NCI-H526 (cell line): ENCODE measurements around the gene CACNA1I.

Experiments used
- DNase-seq, 2 experiments: peaks; one replicate each; lab custom pipeline; 2025; lab: John Stamatoyannopoulos, UW

The CACNA1I gene

DNA sequence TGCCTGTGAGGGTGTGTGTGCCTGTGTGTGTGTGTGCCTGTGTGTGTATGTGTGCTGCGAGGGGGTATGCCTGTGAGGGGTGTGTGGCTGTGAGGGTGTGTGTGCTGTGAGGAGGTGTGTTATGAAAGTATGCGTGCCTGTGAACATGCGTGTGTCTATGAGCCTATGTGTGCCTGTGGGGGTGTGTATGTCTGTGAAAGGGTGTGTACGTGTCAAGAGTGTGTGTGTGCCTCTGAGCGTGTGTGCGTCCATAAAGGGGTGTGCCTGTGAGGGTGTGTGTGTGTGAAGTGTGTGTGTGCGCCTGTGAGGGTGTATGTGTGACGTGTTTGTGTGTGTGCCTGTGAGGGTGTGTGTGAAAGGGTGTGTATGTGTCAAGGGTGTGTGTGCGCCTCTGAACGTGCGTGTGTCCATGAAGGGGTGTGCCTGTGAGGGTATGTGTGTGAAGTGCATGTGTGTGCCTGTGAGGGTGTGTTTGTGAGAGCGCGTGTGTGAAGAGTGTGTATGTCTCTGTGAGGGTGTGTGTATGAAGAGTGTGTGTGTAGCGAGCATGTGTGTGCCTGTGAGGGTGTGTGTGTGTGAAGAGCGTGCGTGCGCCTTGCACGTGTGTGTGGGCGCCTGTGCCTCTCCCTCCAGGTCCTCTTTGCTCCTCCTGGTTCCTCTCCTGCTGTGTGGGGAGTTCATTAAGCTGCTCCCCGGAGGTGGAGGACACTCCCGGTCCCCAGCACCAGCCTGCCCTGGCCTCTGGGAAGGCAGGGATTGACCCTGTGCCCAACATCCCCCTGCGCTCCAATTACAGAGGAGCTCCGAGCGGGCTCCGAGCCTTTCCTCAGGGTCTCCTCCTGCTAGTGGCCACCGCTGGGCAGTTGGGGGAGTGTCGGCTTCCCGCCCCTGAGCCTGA, 53.3 kb downstream of the CACNA1I start:
- peak in 1 of 2 experiments; percentile 39 for DNase-seq

DNA sequence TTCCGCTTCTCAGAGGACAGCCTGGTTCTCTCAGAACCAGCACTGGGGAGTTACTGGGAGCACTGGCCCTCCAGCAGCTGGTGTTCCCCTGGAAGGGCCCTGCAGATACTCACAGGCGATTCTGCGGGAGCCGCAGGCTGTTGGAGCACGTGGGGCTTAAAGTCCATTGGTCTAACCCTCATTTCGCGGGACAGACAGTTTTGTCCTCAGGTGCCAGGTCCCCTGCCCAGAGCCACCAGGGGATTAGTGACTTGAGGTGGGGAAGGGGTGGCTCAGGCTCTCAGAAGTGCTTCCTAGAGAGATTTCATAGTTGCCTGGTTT, 53.9 kb downstream of the CACNA1I start:
- DNase-seq = peak in 1 of 2 experiments; percentile 43

DNA sequence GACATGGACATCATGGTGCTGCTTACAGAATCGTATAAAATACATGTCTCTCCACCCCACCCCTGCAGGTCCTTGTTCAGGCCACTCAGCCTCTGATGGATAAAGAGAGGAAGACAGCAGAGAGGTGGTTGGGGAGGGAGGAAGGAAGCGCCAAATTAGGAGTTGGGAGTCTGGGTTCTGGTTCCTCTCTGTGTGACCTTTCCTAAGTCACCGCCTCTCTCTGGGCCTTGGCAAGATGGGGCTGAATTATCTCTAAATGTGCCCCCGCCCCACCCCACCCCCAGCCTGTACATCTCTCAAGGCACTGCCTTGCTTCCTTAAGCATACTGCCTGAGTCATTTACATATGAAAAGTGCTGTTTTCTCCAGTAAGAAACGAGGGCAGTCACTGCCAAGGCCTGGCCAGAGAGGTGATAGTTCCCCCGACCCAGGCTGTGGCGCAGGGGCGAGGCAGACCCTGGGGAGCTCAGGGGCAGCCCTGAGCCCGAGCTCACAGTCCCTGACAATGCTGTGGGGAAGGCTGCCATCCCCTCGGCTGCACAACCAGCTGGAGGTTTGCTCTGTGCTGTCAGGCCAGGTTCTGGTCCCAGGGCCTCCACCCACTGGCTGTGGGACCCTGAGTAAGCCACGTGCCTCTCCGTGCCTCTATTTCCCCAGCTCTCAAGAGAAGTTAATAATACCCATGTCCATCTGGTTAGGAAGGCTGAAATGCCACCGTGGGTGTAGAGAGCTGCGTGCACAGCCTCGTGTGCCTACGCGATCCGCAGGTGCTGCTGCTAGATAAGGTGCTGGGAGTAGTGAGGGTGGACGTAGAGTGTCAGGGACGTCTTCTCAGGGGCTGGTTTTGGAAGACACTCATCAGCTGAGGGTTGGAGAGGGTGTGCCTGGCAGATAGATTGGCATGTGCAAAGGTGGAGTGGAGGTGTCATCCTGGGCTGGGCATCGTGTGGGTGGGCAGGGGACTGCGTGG, 55.3 kb downstream of the CACNA1I start:
- no peak for DNase-seq

DNA sequence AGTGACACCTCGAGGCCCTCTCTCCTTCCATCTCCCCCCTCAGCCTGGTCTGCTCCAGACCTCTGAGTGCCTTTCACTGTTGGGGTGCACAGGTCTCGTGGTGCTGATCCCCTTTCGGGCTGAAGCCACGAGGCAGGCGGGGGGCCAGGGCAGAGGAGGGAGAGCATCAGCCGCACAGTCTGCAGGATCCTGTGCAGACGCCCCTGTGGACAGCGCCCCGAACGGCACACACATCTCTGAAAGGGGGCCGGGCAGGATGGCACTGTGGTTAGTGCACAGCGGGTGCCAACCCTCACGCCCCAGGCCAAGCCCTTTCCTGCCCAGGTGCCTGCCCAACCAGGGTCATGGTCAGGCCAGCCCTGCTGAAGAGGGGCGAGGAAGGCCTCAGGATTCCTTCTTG, 56.7 kb downstream of the CACNA1I start:
- DNase-seq = no peak

DNA sequence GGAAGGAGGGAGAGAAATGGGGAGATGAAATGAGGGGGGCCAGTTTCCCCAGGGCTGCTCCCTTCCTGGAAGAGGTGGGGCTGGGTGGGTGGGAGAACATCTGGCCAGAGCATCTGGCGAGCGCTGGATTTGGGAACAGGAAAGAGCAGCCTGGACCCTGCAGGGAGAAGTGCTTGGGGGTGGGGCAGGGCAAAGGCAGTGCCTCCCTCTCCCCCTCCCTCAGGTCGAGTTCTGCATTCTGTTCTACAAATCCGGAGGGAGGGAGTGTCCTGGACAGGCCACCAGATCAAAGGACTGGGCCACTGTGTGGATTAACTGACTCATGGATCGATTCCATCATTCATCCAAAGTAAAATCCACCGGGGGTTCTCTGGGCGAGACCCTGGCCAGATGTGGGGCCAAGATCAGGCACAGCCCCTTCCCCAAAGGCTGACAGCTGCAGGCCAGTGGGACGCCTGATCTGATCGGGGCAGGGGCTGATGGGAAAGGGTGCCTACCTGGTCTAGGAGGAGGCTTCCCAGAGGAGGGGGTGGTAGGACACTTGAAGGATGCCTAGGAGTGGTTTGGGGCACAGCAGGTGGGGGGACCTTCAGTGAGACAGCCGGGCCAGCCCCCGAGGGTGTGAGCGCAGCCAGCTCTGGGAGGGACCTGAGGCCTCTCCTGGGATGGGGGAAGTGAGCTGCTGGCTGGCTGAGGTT, 57.5 kb downstream of the CACNA1I start:
- no peak for DNase-seq

DNA sequence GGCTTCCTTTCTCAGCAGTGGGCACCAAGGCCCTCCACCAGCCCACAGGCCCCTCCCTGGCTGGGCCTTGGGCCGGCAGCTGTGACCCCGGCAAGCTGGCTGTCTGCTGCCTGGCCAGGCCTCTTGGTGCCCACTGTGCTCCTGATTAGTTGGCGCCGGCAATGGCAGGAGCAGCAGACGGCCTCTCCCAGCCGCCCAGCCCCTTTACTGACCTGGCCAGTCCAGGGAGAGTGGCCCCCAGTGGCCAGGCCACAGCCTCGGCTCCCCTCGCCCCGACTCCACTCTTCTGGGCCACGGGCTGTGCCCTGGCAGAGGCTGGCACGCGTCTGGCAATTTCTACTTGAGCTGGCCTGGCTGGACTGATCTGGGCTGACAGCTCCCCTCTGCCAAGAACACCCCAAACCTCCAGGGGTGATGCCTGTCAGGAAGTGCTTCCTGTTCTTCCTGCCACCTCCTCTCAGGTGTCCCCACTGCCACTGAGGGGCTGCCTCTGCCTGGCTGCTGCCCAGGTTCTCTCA, 58.1 kb downstream of the CACNA1I start:
- DNase-seq = no peak

DNA sequence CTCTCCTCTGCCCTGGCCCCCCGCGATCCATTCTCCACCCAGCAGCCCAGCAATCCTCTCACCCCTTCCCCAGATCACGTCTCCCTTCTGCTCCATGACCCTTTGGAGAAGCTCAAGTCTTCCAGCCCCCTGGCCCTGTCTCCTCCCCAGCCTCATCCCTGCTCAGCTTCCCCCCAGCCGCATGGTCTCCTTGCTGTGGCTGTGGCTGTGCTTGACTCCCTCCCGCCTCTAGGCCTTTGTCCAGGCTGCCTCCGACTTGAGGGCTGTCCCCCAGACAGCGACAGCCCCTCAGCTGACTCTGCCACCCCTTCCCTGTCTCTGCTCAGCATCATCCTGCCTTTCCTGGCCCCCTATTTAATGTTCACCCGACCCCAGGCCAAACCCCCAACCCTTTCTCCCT, 59.3 kb downstream of the CACNA1I start:
- no peak for DNase-seq

DNA sequence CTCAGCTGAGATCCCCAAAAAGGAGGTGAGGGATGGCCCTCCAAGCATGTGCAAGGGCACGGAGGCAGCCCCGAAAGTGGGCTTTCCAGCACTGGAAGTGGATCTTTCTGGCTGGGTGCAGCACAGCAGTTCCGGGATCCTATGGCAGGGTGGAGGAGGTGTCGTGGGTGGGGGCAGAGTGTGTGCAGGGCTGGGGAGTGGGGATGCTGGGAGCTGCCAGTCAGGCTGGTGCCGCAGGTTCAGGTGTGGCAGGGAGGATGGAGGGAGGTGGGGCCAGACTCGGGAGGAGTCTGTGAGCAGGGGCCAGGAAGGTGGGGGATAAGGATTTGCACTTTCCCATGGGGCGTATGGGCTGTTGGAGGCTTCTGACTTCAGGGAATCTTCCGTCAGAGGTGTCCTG, 60.2 kb downstream of the CACNA1I start:
- DNase-seq = no peak

DNA sequence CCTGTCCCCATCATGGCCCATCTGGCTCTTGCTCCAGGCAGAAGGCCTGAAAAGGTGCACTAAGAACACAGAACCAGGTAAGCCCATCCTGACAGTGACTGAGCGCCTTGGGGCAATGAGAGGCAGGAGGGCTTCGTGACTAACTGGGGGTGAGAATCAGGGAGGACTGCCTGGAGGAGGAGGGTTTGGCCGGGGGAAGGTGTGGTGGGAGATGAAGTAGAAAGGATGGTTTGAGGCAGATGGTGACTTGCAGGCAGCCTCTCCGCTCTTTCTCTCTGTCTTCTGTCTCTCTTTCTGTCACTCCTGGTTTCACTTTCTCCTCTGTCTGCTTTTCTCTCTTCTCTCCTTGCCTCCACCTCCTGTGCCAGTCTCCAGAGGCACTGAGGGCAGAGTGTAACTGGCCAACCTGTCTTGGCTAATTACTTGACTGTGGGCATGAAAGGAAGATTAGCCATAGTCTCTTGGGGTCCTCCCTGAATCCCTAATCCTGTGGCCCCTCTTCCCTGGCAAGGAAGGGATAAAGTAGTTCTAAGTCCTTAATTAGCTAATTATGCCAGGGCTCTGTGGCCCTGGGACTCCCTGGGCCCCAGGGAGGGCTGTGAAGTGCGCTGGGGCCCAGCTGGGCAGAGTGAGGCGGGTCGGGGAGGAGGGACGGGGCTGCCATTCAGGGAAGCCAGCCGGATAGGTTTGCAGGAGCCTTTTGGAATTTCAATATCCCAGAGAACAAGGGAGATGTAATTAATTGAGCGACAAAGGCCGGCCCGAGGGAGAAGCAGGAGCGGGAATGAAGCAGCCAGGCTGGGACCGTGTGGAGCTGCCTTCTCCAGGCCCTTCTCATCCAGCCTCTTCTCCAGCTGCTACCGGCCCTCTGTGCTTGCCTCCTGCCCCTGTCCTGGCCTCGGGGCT, 61.1 kb downstream of the CACNA1I start:
- no peak for DNase-seq

DNA sequence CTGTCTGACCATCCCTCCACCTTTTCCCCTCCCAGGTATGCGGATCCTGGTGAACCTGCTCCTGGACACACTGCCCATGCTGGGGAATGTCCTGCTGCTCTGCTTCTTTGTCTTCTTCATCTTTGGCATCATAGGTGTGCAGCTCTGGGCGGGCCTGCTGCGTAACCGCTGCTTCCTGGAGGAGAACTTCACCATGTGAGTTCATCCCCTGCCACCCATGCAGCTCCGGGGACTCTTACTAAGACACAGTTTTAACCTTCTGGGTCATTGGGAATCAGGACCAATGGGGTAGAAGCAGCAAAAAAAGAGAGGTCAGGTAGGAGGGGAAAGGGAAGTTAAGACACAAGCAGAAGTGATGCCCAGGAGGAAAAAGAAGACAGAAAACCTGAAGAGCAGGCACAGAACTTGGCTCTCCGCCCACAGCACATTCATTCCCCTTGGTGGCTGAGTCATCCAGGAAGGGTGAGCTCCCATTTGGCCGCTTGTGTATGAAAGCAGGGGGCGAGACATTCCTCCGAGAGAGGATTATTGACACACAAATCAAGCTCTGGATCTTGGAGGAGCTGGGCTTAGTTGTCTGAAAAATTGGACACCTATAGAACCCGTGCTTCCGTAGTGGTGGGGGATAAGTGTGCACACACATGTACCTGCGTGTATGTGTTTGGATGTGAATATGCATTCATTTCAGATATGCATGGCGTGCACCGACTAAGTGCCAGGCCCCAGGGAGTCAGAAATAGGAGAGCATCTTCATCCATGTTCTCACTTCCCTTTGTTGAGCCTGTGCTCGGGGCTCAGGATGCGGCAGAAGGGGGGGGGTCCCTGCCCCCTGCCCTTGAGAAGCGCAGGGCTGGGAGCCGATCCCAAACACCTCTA, 64.2 kb downstream of the CACNA1I start:
- no peak for DNase-seq

DNA sequence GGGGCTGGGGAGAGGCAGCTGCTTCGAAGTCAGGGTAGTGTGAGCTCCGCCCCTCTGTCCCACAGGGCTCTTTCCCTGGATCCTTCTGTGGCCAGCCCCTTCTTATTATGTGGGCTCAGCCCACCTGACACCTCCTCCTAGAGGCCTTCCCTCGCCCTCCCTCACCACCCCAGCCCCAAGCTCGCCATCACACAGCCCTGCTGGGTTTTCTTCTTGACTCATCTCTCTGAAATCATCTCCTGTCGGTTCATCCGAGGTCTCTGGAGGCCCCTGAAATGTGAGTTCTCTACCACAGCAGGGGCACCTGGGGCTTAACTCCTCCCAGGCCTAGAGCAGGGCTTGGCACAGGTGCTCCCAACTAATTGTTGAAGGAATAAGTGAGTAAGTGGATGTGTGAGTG, 65.2 kb downstream of the CACNA1I start:
- no peak for DNase-seq

DNA sequence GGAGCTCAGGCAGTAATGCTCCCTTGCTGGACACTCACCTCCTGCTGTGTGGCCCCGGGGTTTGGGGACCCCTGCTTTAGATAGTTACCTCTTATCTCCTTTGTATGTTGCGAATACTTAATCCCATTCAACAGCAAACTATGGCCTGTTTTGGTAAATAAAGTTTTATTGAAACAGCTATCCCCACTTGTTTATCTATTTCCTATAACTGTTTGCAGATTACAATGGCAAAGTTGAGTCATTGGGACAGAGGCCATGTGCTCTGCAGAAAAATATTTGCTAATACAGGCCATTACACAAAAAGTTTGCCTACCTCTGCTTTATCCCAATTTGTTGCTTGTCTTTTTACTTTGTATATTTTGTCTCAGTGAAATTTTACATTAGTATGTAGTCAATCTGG, 68.4 kb downstream of the CACNA1I start:
- DNase-seq = no peak

DNA sequence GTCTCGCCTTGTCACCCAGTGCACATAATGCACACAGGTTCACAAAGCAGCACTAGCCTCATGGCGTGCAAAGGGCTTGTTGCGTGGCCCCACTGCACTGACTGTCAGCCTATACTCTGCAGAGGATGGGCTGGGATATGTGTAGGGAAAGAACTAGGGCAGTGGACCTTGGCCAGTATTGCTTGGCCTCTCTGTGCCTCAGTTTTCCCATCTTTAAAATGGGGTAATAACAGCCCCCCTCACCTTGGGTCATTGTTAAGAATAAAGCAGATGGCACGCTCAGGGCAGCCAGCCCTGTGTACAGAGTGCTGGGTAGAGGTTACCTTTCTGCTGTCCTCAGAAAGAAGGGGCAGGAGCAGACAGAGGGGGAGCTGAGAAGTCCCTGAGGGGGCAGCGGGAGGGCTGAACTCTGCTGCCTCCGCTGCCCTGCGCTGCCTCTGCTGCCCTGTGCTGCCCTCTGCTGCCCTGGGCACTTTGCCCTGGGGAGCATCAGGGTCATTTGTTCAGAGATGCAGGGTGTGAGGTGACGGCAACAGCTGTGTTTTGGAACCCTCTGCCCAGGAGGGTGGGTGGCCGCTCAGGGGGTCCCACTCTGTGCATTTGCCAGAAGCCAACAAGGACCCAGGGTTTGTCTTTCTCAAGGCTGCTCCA, 71.2 kb downstream of the CACNA1I start:
- no peak for DNase-seq

DNA sequence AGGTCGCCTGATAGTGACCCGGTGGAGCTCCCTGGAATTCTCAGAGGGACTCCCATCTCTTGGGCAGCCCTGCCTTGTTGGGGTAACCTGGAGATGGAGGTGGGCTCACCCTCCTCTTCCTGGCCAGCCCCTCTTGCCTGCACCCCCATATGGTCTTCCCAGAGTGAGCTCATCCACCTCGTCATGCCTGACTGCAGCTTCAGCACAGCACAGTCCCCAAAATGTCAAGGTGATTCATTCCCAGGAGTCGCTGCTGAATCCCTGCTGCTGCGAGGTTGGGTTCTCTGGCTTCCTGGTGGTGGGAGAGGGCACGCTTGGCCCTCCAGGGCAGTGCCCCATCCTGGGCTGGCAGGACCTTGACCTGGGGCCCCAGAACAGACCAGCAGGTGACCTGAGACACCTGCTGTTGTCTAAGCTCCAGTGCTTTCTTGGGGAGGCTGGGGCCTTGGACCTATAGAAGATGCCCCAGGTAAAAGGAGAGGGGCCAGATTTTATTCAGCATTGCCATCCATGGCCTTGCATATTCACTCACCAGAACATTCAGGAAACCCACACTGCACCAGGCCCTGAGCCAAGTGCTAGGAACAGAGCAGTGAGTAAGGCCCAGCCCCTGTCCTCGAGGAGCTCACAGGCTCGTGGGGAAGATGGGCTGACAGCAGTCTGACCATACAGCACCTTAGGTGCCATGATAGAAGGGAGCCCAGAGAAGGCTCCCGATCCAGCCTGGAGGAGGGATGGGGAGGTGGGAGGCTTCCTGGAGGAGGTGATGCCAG, 72.9 kb downstream of the CACNA1I start:
- DNase-seq = no peak

DNA sequence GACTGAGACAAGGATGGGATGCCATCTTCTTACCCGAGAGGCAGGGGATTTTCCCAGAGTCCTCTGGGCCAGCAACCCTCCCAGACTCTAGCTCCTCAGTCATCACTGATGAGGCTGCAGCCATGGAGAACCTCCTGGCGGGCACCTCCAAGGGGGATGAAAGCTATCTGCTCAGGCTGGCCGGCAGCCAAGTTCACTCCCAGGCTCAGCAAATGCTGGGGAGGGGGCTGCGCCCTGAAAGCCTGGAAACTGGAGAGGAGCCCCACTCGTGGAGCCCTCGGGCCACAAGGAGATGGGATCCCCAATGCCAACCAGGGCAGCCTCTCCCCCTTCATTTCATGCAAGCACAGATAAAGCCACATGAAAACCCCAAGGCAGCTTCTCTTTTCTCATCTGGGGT, 75.0 kb downstream of the CACNA1I start:
- no peak for DNase-seq

DNA sequence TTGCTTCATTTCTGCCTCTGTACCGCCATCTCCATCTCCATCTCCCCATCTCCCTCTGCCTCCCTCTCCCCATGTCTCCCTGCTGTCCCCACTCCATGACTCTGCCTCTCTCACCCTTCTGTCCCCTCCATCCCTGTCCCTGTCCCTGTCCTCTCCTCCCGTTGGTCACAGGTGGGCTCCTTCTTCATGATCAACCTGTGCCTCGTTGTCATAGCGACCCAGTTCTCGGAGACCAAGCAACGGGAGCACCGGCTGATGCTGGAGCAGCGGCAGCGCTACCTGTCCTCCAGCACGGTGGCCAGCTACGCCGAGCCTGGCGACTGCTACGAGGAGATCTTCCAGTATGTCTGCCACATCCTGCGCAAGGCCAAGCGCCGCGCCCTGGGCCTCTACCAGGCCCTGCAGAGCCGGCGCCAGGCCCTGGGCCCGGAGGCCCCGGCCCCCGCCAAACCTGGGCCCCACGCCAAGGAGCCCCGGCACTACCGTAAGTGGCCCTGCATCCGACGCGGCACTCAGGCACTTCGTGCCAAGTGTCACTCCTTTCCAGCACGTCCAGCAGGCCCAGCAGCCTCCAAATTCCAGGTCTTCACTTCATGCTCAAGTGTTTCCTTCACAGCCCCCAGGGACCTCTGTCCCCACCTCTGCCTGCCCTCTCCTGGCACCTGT, 76.0 kb downstream of the CACNA1I start:
- DNase-seq = no peak

DNA sequence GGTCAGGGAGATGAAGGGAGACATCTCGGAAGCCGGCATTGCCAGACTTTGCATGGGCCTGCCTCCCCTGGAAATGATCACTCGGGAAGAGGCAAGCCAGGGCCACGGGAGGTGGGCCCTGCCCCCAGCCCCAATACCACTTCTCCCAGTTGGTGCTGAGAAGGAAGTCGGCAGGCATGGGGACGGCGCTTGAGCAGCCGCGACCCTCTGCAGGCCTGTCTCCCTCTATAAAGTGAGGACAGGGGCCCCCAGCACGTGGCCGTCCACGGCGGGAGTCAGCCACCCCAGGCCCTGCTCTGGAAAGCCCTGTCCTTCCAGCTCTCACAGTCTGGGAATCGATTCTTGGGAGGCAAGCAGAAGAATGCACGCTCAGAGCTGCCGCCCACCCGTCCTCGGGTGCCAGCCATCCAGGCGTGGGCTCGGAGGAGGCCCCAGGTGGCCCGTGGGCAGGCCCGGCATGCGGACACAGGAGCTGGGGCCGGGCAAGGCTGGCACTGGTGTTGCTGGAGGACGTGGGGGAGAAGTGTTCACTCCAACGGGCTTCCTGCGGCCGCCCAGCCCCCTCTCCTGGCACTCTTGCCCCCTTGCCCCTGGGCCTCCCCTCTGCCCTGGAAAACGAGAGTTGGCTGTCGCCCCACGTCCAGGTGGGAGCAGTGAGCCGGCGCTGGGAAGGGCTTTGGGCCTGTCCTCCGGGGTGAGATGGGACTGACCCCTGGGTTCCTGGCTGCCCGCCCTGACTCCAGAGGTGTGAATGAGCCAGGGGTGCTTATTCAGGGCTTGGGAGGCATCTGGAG, 77.5 kb downstream of the CACNA1I start:
- DNase-seq = no peak

DNA sequence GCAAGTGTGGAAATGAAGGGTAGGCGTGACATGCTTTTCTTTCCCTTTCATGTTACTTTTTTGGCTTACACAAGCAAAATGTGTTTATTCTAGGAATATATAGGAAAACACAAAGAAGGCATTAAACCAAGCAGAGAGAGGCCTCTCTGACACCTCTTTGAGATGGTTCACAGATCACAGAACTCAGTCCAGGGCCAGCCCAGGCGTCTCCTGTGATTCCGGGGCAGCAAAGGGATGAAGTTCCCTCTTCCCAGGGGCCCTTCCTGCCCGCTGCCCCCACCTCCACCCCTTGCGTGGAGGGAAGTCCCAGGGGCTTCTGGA, 78.0 kb downstream of the CACNA1I start:
- no peak for DNase-seq
